ENCODE measurements around the gene IGFBP1.
"Not testable (repeated sequence)": the region's sequence is repeated elsewhere in the genome, so short reads cannot be mapped to it uniquely, and the experiment has no call there.

IGFBP1 gene

GRCh38 chr7:45937301-45937700 lies 49.0 kb downstream of the IGFBP1 start:
- DNase-seq (ENCODE audit: low read depth in 1 of 2, low spot score in 1 of 2): no peak

DNA sequence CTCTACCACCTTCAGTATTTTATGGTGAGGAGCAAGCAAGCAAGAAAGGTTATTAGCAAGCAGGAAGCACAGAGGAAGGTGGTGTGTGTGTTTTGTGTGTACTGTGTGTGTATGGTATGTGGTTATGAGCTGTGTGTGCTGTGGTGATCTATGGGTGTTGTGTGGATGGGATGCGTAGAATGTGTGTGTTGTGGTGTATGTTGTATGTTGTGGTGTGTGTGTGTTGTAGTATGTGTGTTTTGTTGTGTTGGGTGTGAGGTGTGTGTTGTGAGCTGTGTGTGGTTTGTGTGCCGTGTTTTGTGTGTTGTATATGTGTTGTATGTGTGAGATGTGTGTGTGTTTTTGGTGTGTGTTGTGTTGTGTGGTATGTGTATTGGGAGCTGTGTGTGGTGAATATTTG lies 49.6 kb downstream of the IGFBP1 start:
- no peak for DNase-seq (ENCODE audit: low read depth in 1 of 2, low spot score in 1 of 2)

GRCh38 chr7:45938626-45939302 lies 50.5 kb downstream of the IGFBP1 start:
- DNase-seq (ENCODE audit: low read depth in 1 of 2, low spot score in 1 of 2): no peak

DNA sequence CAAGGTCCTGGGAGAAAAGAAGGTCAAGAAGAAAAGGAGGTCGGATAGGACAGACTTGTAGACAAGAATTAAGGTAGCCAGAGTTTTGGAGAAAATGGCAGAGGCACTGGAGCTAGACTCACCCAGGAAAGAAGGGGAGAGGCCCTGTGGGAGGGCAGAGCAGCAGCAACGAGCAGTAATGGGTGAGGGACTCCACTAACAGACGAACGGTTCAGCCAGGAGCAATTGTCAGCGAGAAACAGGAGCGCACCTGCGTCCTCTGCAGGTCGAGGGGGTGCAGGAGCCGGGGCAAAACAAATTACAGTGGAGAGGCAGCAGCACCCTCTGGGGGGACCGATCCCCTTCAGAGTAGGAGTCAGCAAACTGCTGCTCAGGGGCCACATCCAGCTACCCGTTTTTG lies 51.3 kb downstream of the IGFBP1 start:
- DNase-seq (ENCODE audit: low read depth in 1 of 2, low spot score in 1 of 2): no peak

GRCh38 chr7:45940237-45940781 lies 52.0 kb downstream of the IGFBP1 start:
- not testable (repeated sequence) for DNase-seq (ENCODE audit: low read depth in 1 of 2, low spot score in 1 of 2)

DNA sequence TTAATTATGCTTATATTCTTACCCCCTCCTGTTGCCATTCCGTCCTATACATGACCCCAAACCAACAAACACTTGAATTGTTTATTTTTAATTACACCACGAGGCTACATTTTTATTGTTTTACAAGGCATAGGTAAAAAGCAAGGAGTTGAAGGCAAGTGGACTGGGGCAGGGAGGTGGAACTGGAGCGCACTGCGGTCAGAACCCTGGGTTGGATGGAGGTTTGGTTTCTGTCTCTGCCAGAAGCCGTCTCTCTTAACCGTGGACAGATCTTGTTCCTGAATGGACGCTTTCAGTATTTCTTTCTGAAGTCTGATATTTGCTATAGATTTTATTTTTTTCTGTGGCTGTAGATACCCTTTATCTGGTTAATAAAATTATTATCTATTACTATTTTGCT lies 52.7 kb downstream of the IGFBP1 start:
- no peak for DNase-seq (ENCODE audit: low read depth in 1 of 2, low spot score in 1 of 2)

All from stimulated activated CD4-positive, alpha-beta T cell treated with anti-CD3 and anti-CD28 coated beads, Interleukin-15, amount 100 ng/mL, for 1 hour (primary cell).